GM12878 (cell line): Measurements from ENCODE around the gene PRKCD. TPM values are rescaled to one million over a fixed set of nuclear protein-coding genes. Genes with fewer than 3 reads are reported as not detected.

Experiments
- BACH1 ChIP-seq: fragments of 450-650 bp; IDR thresholded peaks from 2 replicates; pipeline ENCODE4 v1.6.1; 2017; ENCODE audit warnings: mild to moderate bottlenecking, borderline replicate concordance
- CHD1 ChIP-seq: IDR thresholded peaks from 2 replicates; pipeline ENCODE4 v1.6.1; 2012; ENCODE audit warnings: low read depth, low read length, improper control_type of control experiment
- EP300 ChIP-seq, 2 experiments: fragments of 150-350 bp in 1 of 2; IDR thresholded peaks; 2 replicates each; pipeline ENCODE4 v1.6.1; 2011 to 2012; ENCODE audit warnings: low read depth in 2 of 2, low read length in 2 of 2, borderline replicate concordance in 1 of 2, improper control_type of control experiment in 1 of 2, inconsistent platforms in 1 of 2; ENCODE audit not compliant: control insufficient read depth in 1 of 2
- GATAD2B ChIP-seq: fragments of 450-650 bp; conservative IDR thresholded peaks from 2 replicates; pipeline ENCODE4 v1.6.1; 2017; ENCODE audit warnings: low read depth, mild to moderate bottlenecking, moderate library complexity
- IKZF1 ChIP-seq: fragments of 450-650 bp; conservative IDR thresholded peaks from 2 replicates; pipeline ENCODE4 v1.6.1; 2017; ENCODE audit warnings: antibody characterized with exemption, mild to moderate bottlenecking
- KAT2A ChIP-seq: conservative IDR thresholded peaks from 2 replicates; pipeline ENCODE4 v1.6.1; 2011; ENCODE audit warnings: low read depth, low read length; ENCODE audit not compliant: control insufficient read depth
- KDM1A ChIP-seq: fragments of 200-600 bp; sonication (generic); IDR thresholded peaks from 2 replicates; pipeline ENCODE4 v1.6.1; 2016; ENCODE audit warnings: borderline replicate concordance
- MXI1 ChIP-seq: fragments of 150-350 bp; IDR thresholded peaks from 2 replicates; pipeline ENCODE4 v1.6.1; 2011; ENCODE audit warnings: low read depth, mild to moderate bottlenecking, inconsistent platforms, low read length, improper control_type of control experiment
- NFIC ChIP-seq: IDR thresholded peaks from 2 replicates; pipeline ENCODE4 v1.6.1; 2012; ENCODE audit warnings: low read depth, mild to moderate bottlenecking, inconsistent platforms, low read length, moderate library complexity
- NR2C1 ChIP-seq: fragments of 450-650 bp; IDR thresholded peaks from 2 replicates; pipeline ENCODE4 v1.6.1; 2017; ENCODE audit warnings: antibody characterized with exemption, mild to moderate bottlenecking, moderate library complexity
- PKNOX1 ChIP-seq: fragments of 450-650 bp; IDR thresholded peaks from 2 replicates; pipeline ENCODE4 v1.6.1; 2016; ENCODE audit warnings: mild to moderate bottlenecking
- POLR2AphosphoS2 ChIP-seq: IDR thresholded peaks from 2 replicates; pipeline ENCODE4 v1.6.1; 2011; ENCODE audit warnings: low read depth, mild to moderate bottlenecking, low read length, improper control_type of control experiment, moderate library complexity
- RBBP5 ChIP-seq: fragments of 200-600 bp; sonication (generic); conservative IDR thresholded peaks from 2 replicates; pipeline ENCODE4 v1.6.1; 2016
- RELA ChIP-seq: fragments of 450-650 bp; IDR thresholded peaks from 2 replicates; pipeline ENCODE4 v1.8.0; 2014; ENCODE audit warnings: borderline replicate concordance; ENCODE audit not compliant: partially characterized antibody
- RELB ChIP-seq: fragments of 450-650 bp; IDR thresholded peaks from 2 replicates; pipeline ENCODE4 v1.6.1; 2017; ENCODE audit warnings: low read depth, mild to moderate bottlenecking, moderate library complexity
- RUNX3 ChIP-seq: IDR thresholded peaks from 2 replicates; pipeline ENCODE4 v1.6.1; 2012; ENCODE audit warnings: low read length, inconsistent platforms
- SIN3A ChIP-seq: IDR thresholded peaks from 2 replicates; pipeline ENCODE4 v1.6.1; 2012; ENCODE audit warnings: low read depth, low read length, improper control_type of control experiment
- SIX5 ChIP-seq: IDR thresholded peaks from 2 replicates; pipeline ENCODE4 v1.6.1; 2011; ENCODE audit warnings: mild to moderate bottlenecking, low read depth, low read length, moderate library complexity; ENCODE audit not compliant: severe bottlenecking
- SKIL ChIP-seq: fragments of 450-650 bp; IDR thresholded peaks from 2 replicates; pipeline ENCODE4 v1.6.1; 2017; ENCODE audit warnings: mild to moderate bottlenecking, low read depth, inconsistent platforms; ENCODE audit not compliant: poor library complexity, severe bottlenecking
- SP1 ChIP-seq: IDR thresholded peaks from one replicate; pipeline ENCODE4 v1.6.1; 2011; ENCODE audit warnings: low read depth, low read length
- STAT1 ChIP-seq: fragments of 450-650 bp; conservative IDR thresholded peaks from 2 replicates; pipeline ENCODE4 v1.6.1; 2014; ENCODE audit warnings: antibody characterized with exemption, mild to moderate bottlenecking
- TBL1XR1 ChIP-seq: IDR thresholded peaks from 2 replicates; pipeline ENCODE4 v1.6.1; 2012; ENCODE audit warnings: low read depth, low read length, improper control_type of control experiment
- YY1 ChIP-seq: IDR thresholded peaks from 2 replicates; pipeline ENCODE4 v1.6.1; 2011; ENCODE audit warnings: low read depth, mild to moderate bottlenecking, low read length
- ZNF217 ChIP-seq: fragments of 450-650 bp; IDR thresholded peaks from 2 replicates; pipeline ENCODE4 v1.6.1; 2017; ENCODE audit warnings: antibody characterized with exemption, mild to moderate bottlenecking
- ZNF24 ChIP-seq: fragments of 450-650 bp; IDR thresholded peaks from 2 replicates; pipeline ENCODE4 v1.6.1; 2017; ENCODE audit warnings: antibody characterized with exemption, mild to moderate bottlenecking
- polyA plus RNA-seq, 11 experiments: library from polyadenylated mRNA; depleted of rRNA in 4 of 11; unstranded in 6 of 11; stranded (reverse) in 5 of 11; fragments of >200 nt; fragmentation: Nextera tagmentation in 4 of 11; fragmentation: Illumina TruSeq in 1 of 11; extraction: Ambion mirVana in 4 of 11; extraction: Trizol in 1 of 11; gene quantifications; 1 replicate in 1 of 11; 2 replicates in 10 of 11; pipeline versions ENCODE4 v1.2.1 to v1.2.3, GENCODE V29; 2011 to 2016; ENCODE audit warnings: inconsistent platforms in 2 of 11, missing spikeins in 2 of 11, low read depth in 1 of 11
- total RNA-seq, 4 experiments: library from RNA; depleted of rRNA in 3 of 4; stranded (reverse); fragments of >200 nt in 3 of 4; fragmentation: Illumina TruSeq in 1 of 4; extraction: Trizol in 1 of 4; gene quantifications; 2 replicates each; pipeline versions ENCODE4 v1.2.1 to v1.2.3, GENCODE V29; 2013 to 2021

Gene PRKCD
- total and polyA plus RNA-seq, 10 of the 15 experiments (the other 5 are each of a cell fraction or from before 2014, with no cell fraction given), result 10.0 to 114 (median 42.4) TPM

- TF ChIP-seq SKIL, result no peak
- no peak for TF ChIP-seq MXI1
- TF ChIP-seq SIX5, result no peak
- TF ChIP-seq RELA, result no peak
- TF ChIP-seq IKZF1, result peak; percentile 88
- no peak for TF ChIP-seq BACH1
- peak; percentile 70; the same call in 1 of the 2 replicates for TF ChIP-seq RELB
- peak; percentile 35 for TF ChIP-seq RUNX3
- TF ChIP-seq NFIC, result no peak
- TF ChIP-seq EP300 (IDR thresholded peaks at IDR 0.05; ENCODE audit: borderline replicate concordance in 1 of 2, control insufficient read depth in 1 of 2, low read depth in 2 of 2, low read length in 2 of 2), result no peak
- no peak for TF ChIP-seq KAT2A
- no peak for TF ChIP-seq PKNOX1
- peak; percentile 60 for TF ChIP-seq GATAD2B
- TF ChIP-seq ZNF24, result no peak
- TF ChIP-seq CHD1, result no peak
- TF ChIP-seq ZNF217, result no peak
- TF ChIP-seq KDM1A, result no peak
- TF ChIP-seq NR2C1, result no peak
- TF ChIP-seq SIN3A, result no peak
- TF ChIP-seq RBBP5, result no peak
- no peak for TF ChIP-seq SP1
- TF ChIP-seq YY1, result no peak
- TF ChIP-seq STAT1, result no peak
- TF ChIP-seq TBL1XR1, result no peak
- no peak for TF ChIP-seq POLR2AphosphoS2
Measured at GRCh38 chr3:53142986-53143385, 18.0 kb upstream of the PRKCD start (continued).
